Natural killer cell (primary cell): ENCODE data around the gene SHC2. TPM values are rescaled to one million over a fixed set of nuclear protein-coding genes. Genes with fewer than 3 reads are reported as not detected.
"Not testable (repeated sequence)": the region's sequence is repeated elsewhere in the genome, so short reads cannot be mapped to it uniquely, and the experiment has no call there.

ENCODE experiments used
- ATAC-seq, 3 donors: fragments of 150-1000 bp in 2 of 3; fragments of 200-7000 bp in 1 of 3; cut with Tn5 transposase; 1 replicate in 1 of 3; 2 replicates in 2 of 3; pipeline ENCODE4 v1.10.0; 2021; ENCODE audit warnings: mild to moderate bottlenecking in 2 of 3, moderate library complexity in 2 of 3
- DNase-seq, 2 donors: peaks; one replicate each; pipeline versions ENCODE4 v3.0.0 to v3.0.0-alpha.2; 2013 to 2021; ENCODE audit warnings: mixed read lengths in 1 of 2
- H3K27ac ChIP-seq: one replicate; pipeline ENCODE4 v1.5.1; 2013; ENCODE audit warnings: mild to moderate bottlenecking, low read length
- H3K27me3 ChIP-seq: one replicate; pipeline ENCODE4 v1.6.1; 2013; ENCODE audit warnings: low read length; ENCODE audit not compliant: control insufficient read depth, insufficient read depth
- H3K36me3 ChIP-seq: one replicate; pipeline ENCODE4 v1.6.1; 2013; ENCODE audit warnings: low read length; ENCODE audit not compliant: control insufficient read depth, insufficient read depth
- H3K4me1 ChIP-seq: one replicate; pipeline ENCODE4 v1.6.1; 2013; ENCODE audit warnings: low read length; ENCODE audit not compliant: control insufficient read depth, insufficient read depth
- H3K4me3 ChIP-seq: one replicate; pipeline ENCODE4 v1.5.1; 2013; ENCODE audit warnings: low read length
- H3K9me3 ChIP-seq: one replicate; pipeline ENCODE4 v1.6.1; 2013; ENCODE audit warnings: low read length; ENCODE audit not compliant: control insufficient read depth, insufficient read depth
- H3K27ac Mint-ChIP-seq, 2 donors: one replicate each; pipeline ENCODE4 v1.8.0; 2022; ENCODE audit warnings: mild to moderate bottlenecking in 2 of 2, mixed read lengths in 2 of 2, moderate library complexity in 1 of 2
- H3K27me3 Mint-ChIP-seq, 2 donors: one replicate each; pipeline ENCODE4 v1.8.0; 2022; ENCODE audit warnings: low read depth in 2 of 2, mixed read lengths in 2 of 2
- H3K36me3 Mint-ChIP-seq: one replicate; pipeline ENCODE4 v1.8.0; 2022; ENCODE audit warnings: mixed read lengths
- H3K4me1 Mint-ChIP-seq, 2 donors: one replicate each; pipeline ENCODE4 v1.8.0; 2022; ENCODE audit warnings: mixed read lengths in 2 of 2
- H3K4me3 Mint-ChIP-seq: one replicate; pipeline ENCODE4 v1.8.0; 2022; ENCODE audit warnings: mild to moderate bottlenecking, moderate library complexity, mixed read lengths
- H3K9me3 Mint-ChIP-seq, 2 donors: one replicate each; pipeline ENCODE4 v1.8.0; 2022; ENCODE audit warnings: mixed read lengths in 2 of 2
- WGBS: methylation state at CpG from one replicate; pipeline ENCODE4 v1.1.7; 2013; ENCODE audit warnings: missing lambda C conversion rate; ENCODE audit not compliant: insufficient coverage; 5-methylcytosine and 5-hydroxymethylcytosine counted together
- intact Hi-C: fragments of 100-400 bp; cut with micrococcal nuclease; formaldehyde crosslinking; loops from one replicate; pipeline ENCODE4 v1.14.2; 2022
- total RNA-seq, 4 donors: library from RNA; stranded (reverse); fragments of 120-200 nt in 1 of 4; gene quantifications; one replicate each; pipeline versions ENCODE4 v1.2.3 to v1.2.4, GENCODE V29; 2013 to 2022
- TF ChIP-seq, protein P1 (sequence below): fragments of 200-600 bp; IDR thresholded peaks from one replicate; pipeline ENCODE4 v1.8.0; 2022; ENCODE audit warnings: antibody characterized with exemption

SHC2 gene
- total RNA-seq, 3 donors from 2014 or later (not counting 1 experiment from before 2014, with no cell fraction given) = 0.75 TPM; not detected in 2

DNA sequence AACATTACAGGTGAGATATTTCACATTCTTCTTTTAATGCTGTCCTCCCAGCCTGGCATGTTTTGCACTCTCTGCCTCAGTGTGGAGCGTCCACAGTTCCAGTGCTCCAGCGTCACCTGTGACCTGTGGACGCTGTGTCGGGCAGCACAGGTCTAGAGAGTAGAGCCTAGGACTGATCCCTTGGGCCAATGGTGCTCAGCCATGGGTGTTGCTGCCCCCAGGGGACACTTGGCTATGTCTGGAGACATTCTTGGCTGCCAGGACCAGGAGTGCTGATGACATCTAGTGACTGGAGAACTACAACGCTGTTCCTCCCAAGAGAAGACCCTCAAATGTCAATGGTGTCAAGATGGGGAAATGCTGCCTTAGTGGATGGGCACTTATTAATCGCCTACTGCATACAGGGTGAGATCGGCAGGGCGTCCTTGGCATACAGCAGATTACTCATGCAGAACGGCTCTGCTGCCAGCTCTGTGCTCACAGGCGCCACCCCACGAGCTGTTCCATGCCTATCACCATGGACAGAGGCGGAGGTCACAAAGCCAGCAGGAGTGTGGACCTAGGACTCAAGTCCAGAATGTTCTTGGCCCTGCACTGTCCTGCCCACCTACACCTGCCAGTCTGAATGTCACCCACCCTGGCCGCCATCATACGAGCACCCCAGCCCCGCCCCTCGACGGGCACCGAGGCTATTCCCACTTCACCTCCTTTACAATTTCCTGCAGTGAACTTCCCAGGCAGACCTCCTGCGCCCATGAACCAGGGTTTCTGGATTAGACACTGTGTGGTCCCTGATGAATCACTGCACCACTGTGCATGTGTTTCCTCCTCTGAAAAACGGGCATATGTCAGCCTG is 21.6 kb upstream of the SHC2 start:
- intact Hi-C loops = no loop called here
- no peaks in the 10 kb centered on the region for H3K27me3 ChIP-seq
- DNase-seq = no peak
- H3K4me3 ChIP-seq = no peak overlapping the region
- TF ChIP-seq, protein P1, sequence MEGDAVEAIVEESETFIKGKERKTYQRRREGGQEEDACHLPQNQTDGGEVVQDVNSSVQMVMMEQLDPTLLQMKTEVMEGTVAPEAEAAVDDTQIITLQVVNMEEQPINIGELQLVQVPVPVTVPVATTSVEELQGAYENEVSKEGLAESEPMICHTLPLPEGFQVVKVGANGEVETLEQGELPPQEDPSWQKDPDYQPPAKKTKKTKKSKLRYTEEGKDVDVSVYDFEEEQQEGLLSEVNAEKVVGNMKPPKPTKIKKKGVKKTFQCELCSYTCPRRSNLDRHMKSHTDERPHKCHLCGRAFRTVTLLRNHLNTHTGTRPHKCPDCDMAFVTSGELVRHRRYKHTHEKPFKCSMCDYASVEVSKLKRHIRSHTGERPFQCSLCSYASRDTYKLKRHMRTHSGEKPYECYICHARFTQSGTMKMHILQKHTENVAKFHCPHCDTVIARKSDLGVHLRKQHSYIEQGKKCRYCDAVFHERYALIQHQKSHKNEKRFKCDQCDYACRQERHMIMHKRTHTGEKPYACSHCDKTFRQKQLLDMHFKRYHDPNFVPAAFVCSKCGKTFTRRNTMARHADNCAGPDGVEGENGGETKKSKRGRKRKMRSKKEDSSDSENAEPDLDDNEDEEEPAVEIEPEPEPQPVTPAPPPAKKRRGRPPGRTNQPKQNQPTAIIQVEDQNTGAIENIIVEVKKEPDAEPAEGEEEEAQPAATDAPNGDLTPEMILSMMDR = no peak
- no peak for ATAC-seq
- Mint-ChIP-seq H3K27ac (no peak overlapping the region), H3K4me3 (no peak overlapping the region), H3K9me3 (peaks cover 13 to 17% of the 10 kb centered on the region in 2 donors), H3K36me3 (no peaks in the 10 kb centered on the region), H3K27me3 (peaks cover 0 to 10% of the 10 kb centered on the region in 2 donors), H3K4me1 (peaks cover 5 to 19% of the 10 kb centered on the region in 2 donors)
- WGBS = 67% methylated on average over 20 of the region's 20 CpGs
- peaks cover 6% of the 10 kb centered on the region for H3K4me1 ChIP-seq
- H3K9me3 ChIP-seq = peaks cover 3% of the 10 kb centered on the region
- H3K27ac ChIP-seq = no peak overlapping the region
- H3K36me3 ChIP-seq = no peaks in the 10 kb centered on the region

DNA sequence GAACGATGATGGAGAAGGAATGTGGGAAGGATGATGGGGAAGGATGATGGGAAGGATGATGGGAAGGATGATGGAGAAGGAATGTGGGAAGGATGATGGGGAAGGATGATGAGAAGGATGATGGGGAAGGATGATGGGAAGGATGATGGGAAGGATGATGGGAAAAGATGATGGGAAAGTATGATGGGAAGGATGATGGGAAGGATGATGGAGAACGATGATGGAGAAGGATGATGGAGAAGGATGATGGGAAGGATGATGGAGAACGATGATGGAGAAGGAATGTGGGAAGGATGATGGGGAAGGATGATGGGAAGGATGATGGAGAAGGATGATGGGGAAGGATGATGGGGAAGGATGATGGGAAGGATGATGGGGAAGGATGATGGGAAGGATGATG is 20.3 kb upstream of the SHC2 start:
- Mint-ChIP-seq H3K27ac (peak overlapping the region; percentile 77 to 90), H3K9me3 (peaks cover 13 to 17% of the 10 kb centered on the region in 2 donors)

DNA sequence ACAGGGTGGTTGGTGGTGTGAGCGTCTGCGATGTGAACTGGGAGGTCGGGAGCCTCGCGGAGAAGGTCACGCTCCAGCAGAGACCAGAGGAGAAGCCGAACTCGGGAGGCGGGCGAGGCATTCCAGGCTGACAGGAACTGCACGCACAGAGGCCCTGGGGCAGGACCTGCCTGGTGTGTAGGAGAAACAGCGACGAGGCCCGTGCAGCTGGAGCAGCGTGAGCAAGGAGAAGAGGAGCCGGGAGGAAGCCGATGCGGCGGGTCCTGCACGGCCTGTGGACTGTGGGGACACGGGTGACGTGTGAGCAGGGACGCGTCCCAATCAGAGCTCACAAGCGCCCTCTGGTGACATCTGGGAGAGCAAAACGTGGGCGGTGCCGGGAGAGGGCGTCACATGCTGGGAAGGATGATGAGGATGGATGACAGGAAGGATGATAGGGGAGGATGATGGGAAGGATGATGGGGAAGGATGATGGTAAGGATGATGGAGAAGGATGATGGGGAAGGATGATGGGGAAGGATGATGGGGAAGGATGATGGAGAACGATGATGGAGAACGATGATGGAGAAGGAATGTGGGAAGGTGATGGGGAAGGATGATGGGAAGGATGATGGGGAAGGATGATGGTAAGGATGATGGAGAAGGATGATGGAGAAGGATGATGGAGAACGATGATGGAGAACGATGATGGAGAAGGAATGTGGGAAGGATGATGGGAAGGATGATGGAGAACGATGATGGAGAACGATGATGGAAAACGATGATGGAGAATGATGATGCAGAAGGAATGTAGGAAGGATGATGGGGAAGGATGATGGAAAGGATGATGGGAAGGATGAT is 19.4 kb upstream of the SHC2 start:
- TF ChIP-seq, protein P1 = no peak
- Histone ChIP-seq H3K4me3 (no peak overlapping the region), H3K36me3 (no peaks in the 10 kb centered on the region), H3K4me1 (peaks cover 6% of the 10 kb centered on the region), H3K27me3 (no peaks in the 10 kb centered on the region), H3K9me3 (peaks cover 3% of the 10 kb centered on the region), H3K27ac (no peak overlapping the region)
- H3K36me3 Mint-ChIP-seq = no peaks in the 10 kb centered on the region
- DNase-seq (peak in 1 of 2 donors; percentile 76), ATAC-seq (peak; percentile 61 to 69 (median 67))
- 43% methylated on average over 36 of the region's 36 CpGs for WGBS
- peaks cover 2 to 3% of the 10 kb centered on the region in 2 donors for H3K27me3 Mint-ChIP-seq
- peaks cover 13 to 17% of the 10 kb centered on the region in 2 donors for H3K9me3 Mint-ChIP-seq
- peak overlapping the region; percentile 26 for H3K4me3 Mint-ChIP-seq
- H3K4me1 Mint-ChIP-seq = peaks cover 5 to 19% of the 10 kb centered on the region in 2 donors
- H3K27ac Mint-ChIP-seq = peak overlapping the region; percentile 77 to 90
- intact Hi-C loops = no loop called here

More for the DNA sequence above, 20.3 kb upstream of the SHC2 start:
- H3K4me1 Mint-ChIP-seq = peaks cover 5 to 19% of the 10 kb centered on the region in 2 donors
- H3K4me3 ChIP-seq, ATAC-seq, H3K4me1 ChIP-seq, H3K36me3 ChIP-seq, H3K27me3 Mint-ChIP-seq, H3K27me3 ChIP-seq, intact Hi-C loops, DNase-seq, H3K36me3 Mint-ChIP-seq, H3K27ac ChIP-seq, H3K9me3 ChIP-seq: not testable (repeated sequence)
- peak overlapping the region; percentile 26 for H3K4me3 Mint-ChIP-seq
- WGBS = 94% methylated on average over 3 of the region's 3 CpGs

DNA sequence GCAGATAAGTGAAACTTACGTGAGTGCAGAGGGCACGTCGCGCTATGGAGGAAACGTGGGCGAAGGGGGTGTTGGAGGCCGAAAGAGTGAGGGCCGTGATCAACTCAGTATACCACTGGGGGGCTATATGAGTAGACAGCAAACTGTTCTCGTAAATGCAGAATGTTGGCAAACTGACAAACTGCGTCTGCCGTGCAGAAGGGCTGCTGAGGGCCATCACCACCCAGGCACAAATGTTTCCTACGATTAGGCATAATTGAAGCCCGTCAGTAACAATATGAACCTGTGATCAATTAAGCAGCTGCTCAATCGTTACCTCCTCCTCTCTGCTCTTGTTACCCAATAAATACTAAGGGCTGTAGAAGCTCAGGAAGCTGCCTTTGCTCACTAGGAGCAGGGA is 18.1 kb upstream of the SHC2 start:
- H3K4me3 ChIP-seq = no peak overlapping the region
- no peaks in the 10 kb centered on the region for H3K27me3 ChIP-seq
- Mint-ChIP-seq H3K27ac (no peak overlapping the region), H3K9me3 (peaks cover 13 to 17% of the 10 kb centered on the region in 2 donors), H3K36me3 (no peaks in the 10 kb centered on the region), H3K4me1 (peaks cover 5 to 19% of the 10 kb centered on the region in 2 donors), H3K4me3 (no peak overlapping the region), H3K27me3 (peaks cover 0 to 6% of the 10 kb centered on the region in 2 donors)
- intact Hi-C loops = no loop called here
- peaks cover 6% of the 10 kb centered on the region for H3K4me1 ChIP-seq
- WGBS = 78% methylated on average over 14 of the region's 14 CpGs
- ATAC-seq (no peak), DNase-seq (no peak)
- H3K36me3 ChIP-seq = no peaks in the 10 kb centered on the region
- TF ChIP-seq, protein P1 = no peak
- peaks cover 3% of the 10 kb centered on the region for H3K9me3 ChIP-seq
- no peak overlapping the region for H3K27ac ChIP-seq
